HepG2 (cell line): ENCODE data around the gene KRTAP22-2. TPM values are rescaled to one million over a fixed set of nuclear protein-coding genes. Genes with fewer than 3 reads are reported as not detected.

Experiments
- ATAC-seq: fragments of 200-7000 bp; cut with Tn5 transposase; 3 replicates; pipeline ENCODE4 v1.9.1; 2020; ENCODE audit warnings: mild to moderate bottlenecking, moderate library complexity
- BruUV-seq: library from RNA; stranded (reverse); fragments of 400-500 nt; replicated peaks from 2 replicates; lab custom pipeline; 2021; lab: Mats Ljungman, UMichigan
- CTCF ChIA-PET: fragments of 300-600 bp; formaldehyde crosslinking; extraction: SDS; loops from one replicate; lab custom pipeline; 2021; ENCODE audit warnings: low total read pairs, inconsistent platforms, low intra/inter-chr PET ratio; lab: Yijun Ruan, JAX
- POLR2A ChIA-PET: fragments of 350-600 bp; sonication (Branson Sonifier 250); formaldehyde crosslinking; loops from one replicate; lab custom pipeline; 2020; ENCODE audit warnings: antibody characterized with exemption, inconsistent platforms; lab: Yijun Ruan, JAX
- DNase-seq: peaks from one replicate; pipeline ENCODE4 v3.0.0-alpha.2; 2015; ENCODE audit warnings: low spot score
- FAIRE-seq: peaks from 3 replicates; lab custom pipeline; 2011; peaks lifted over from hg19 to GRCh38; lab: Jason Lieb, UNC
- H2AFZ ChIP-seq: one replicate; pipeline ENCODE4 v1.6.1; 2011; ENCODE audit warnings: low read length, inconsistent platforms
- H3K27ac ChIP-seq: fragments of 300-600 bp; 3 replicates; pipeline ENCODE4 v1.8.0; 2011; ENCODE audit warnings: mixed run types, mild to moderate bottlenecking, mixed read lengths, low read length, inconsistent platforms; ENCODE audit not compliant: insufficient read depth; ENCODE audit errors: extremely low read length
- H3K27me3 ChIP-seq, 2 experiments: fragments of 200-600 bp in 1 of 2; 2 replicates in 1 of 2; 3 replicates in 1 of 2; pipeline versions ENCODE4 v1.6.0 to v1.8.0; 2011; ENCODE audit warnings: low read length in 2 of 2, mild to moderate bottlenecking in 2 of 2, moderate library complexity in 2 of 2, inconsistent platforms in 1 of 2; ENCODE audit not compliant: insufficient read depth in 2 of 2, control insufficient read depth in 1 of 2
- H3K36me3 ChIP-seq, 2 experiments: fragments of 200-600 bp in 1 of 2; replicated peaks in 1 of 2; 2 replicates in 1 of 2; 3 replicates in 1 of 2; pipeline versions ENCODE4 v1.5.1 to v1.8.0; 2011; ENCODE audit warnings: low read length in 2 of 2, inconsistent platforms in 1 of 2; ENCODE audit not compliant: insufficient read depth in 2 of 2, control insufficient read depth in 1 of 2
- H3K4me1 ChIP-seq: 2 replicates; pipeline ENCODE4 v1.5.1; 2012; ENCODE audit warnings: low read length, inconsistent platforms; ENCODE audit not compliant: insufficient read depth
- H3K4me2 ChIP-seq: 2 replicates; pipeline ENCODE4 v1.6.0; 2011; ENCODE audit warnings: low read depth, low read length, inconsistent platforms
- H3K4me3 ChIP-seq, 3 experiments: fragments of 200-600 bp in 1 of 3; sonication (generic), shearing (Covaris generic) in 1 of 3; replicated peaks in 1 of 3; 2 replicates each; pipeline ENCODE4 v1.5.1; 2011 to 2016; ENCODE audit warnings: low read length in 3 of 3, inconsistent platforms in 2 of 3, low read depth in 2 of 3, mild to moderate bottlenecking in 2 of 3, control low read depth in 1 of 3, mixed read lengths in 1 of 3; ENCODE audit not compliant: insufficient read depth in 1 of 3
- H3K79me2 ChIP-seq: one replicate; pipeline ENCODE4 v1.6.1; 2011; ENCODE audit warnings: low read length, inconsistent platforms; ENCODE audit not compliant: insufficient read depth
- H3K9ac ChIP-seq: 2 replicates; pipeline ENCODE4 v1.6.0; 2011; ENCODE audit warnings: mild to moderate bottlenecking, low read depth, low read length, inconsistent platforms; ENCODE audit not compliant: insufficient read depth
- H3K9me3 ChIP-seq: 2 replicates; pipeline ENCODE4 v1.5.1; 2012; ENCODE audit warnings: mild to moderate bottlenecking, low read length
- H4K20me1 ChIP-seq: 2 replicates; pipeline ENCODE4 v1.6.0; 2011; ENCODE audit warnings: inconsistent platforms, mild to moderate bottlenecking, low read length, moderate library complexity; ENCODE audit not compliant: insufficient read depth
- BRD4 ChIP-seq: sonication (generic); formaldehyde crosslinking; IDR thresholded peaks from 2 replicates; pipeline ENCODE4 v1.4.0; 2020; ENCODE audit warnings: missing genetic modification reagents
- CBX5 ChIP-seq: sonication (generic); formaldehyde crosslinking; IDR thresholded peaks from 2 replicates; pipeline ENCODE4 v1.4.0; 2020; ENCODE audit warnings: missing genetic modification reagents, borderline replicate concordance
- ETV5 ChIP-seq: IDR thresholded peaks from 2 replicates; pipeline ENCODE4 v1.6.1; 2018; ENCODE audit warnings: missing biosample characterization, missing genetic modification reagents, inconsistent platforms, borderline replicate concordance
- FLYWCH1 ChIP-seq: sonication (generic); formaldehyde crosslinking; IDR thresholded peaks from 2 replicates; pipeline ENCODE4 v1.8.1; 2023; ENCODE audit warnings: mild to moderate bottlenecking, missing genetic modification reagents
- FOXJ3 ChIP-seq: sonication (generic); formaldehyde crosslinking; IDR thresholded peaks from 2 replicates; pipeline ENCODE4 v1.4.0; 2020; ENCODE audit warnings: missing genetic modification reagents, mild to moderate bottlenecking, borderline replicate concordance
- NBN ChIP-seq: fragments of 450-650 bp; conservative IDR thresholded peaks from 2 replicates; pipeline ENCODE4 v1.6.1; 2017
- NFIB ChIP-seq: sonication (generic); formaldehyde crosslinking; IDR thresholded peaks from 2 replicates; pipeline ENCODE4 v1.9.0; 2021; ENCODE audit warnings: missing genetic modification reagents, mild to moderate bottlenecking, borderline replicate concordance
- POGZ ChIP-seq: sonication (generic); formaldehyde crosslinking; IDR thresholded peaks from 2 replicates; pipeline ENCODE4 v1.4.0; 2020; ENCODE audit warnings: mild to moderate bottlenecking, missing genetic modification reagents
- SKIL ChIP-seq: sonication (generic); formaldehyde crosslinking; IDR thresholded peaks from 2 replicates; pipeline ENCODE4 v1.8.0; 2022; ENCODE audit warnings: missing genetic modification reagents, mild to moderate bottlenecking, moderate library complexity, borderline replicate concordance
- SMAD1 ChIP-seq: sonication (generic); formaldehyde crosslinking; IDR thresholded peaks from 2 replicates; pipeline ENCODE4 v1.4.0; 2020; ENCODE audit warnings: missing genetic modification reagents, low read depth, mild to moderate bottlenecking, borderline replicate concordance
- SYNCRIP ChIP-seq: fragments of 200-400 bp; formaldehyde crosslinking; IDR thresholded peaks from 2 replicates; pipeline ENCODE4 v1.6.1; 2018; ENCODE audit warnings: mild to moderate bottlenecking, low read depth, low read length; ENCODE audit not compliant: insufficient read depth
- ZNF367 ChIP-seq: sonication (generic); formaldehyde crosslinking; IDR thresholded peaks from 2 replicates; pipeline ENCODE4 v1.4.0; 2020; ENCODE audit warnings: missing genetic modification reagents, borderline replicate concordance
- ZNF800 ChIP-seq: sonication (generic); formaldehyde crosslinking; IDR thresholded peaks from 2 replicates; pipeline ENCODE4 v1.4.0; 2020; ENCODE audit warnings: missing genetic modification reagents
- WGBS: methylation state at CpG from one replicate; pipeline ENCODE4 v1.1.6; 2017; ENCODE audit warnings: low lambda C conversion rate; 5-methylcytosine and 5-hydroxymethylcytosine counted together
- in situ Hi-C: cut with HindIII; loops from 2 replicates; pipeline ENCODE4 v1.10.0; 2017; ENCODE audit warnings: low pct_unique_long_range_greater_than_20kb; ENCODE audit not compliant: extremely low pct_ligation_motif_present
- intact Hi-C: fragments of 100-400 bp; cut with micrococcal nuclease; formaldehyde crosslinking; loops from one replicate; pipeline ENCODE4 v1.10.0; 2022; ENCODE audit not compliant: unreplicated experiment
- polyA plus RNA-seq, 8 experiments: library from polyadenylated mRNA; depleted of rRNA in 3 of 8; stranded (reverse) in 7 of 8; unstranded in 1 of 8; fragments of >200 nt; fragmentation: Illumina TruSeq in 4 of 8; extraction: Trizol in 4 of 8; gene quantifications; 2 replicates each; pipeline versions ENCODE4 v1.2.1 to v1.2.3, GENCODE V29; 2011 to 2016; ENCODE audit warnings: low read depth in 4 of 8, missing spikeins in 1 of 8, mixed read lengths in 1 of 8; ENCODE audit not compliant: insufficient read depth in 1 of 8
- total RNA-seq, 5 experiments: library from RNA; depleted of rRNA; stranded (reverse); fragments of >200 nt; fragmentation: Illumina TruSeq; extraction: Trizol; gene quantifications; 2 replicates each; pipeline ENCODE4 v1.2.3, GENCODE V29; 2016; ENCODE audit warnings: low read depth in 1 of 5

Gene KRTAP22-2
- total and polyA plus RNA-seq, 2 of the 13 experiments (the other 11 are each of a cell fraction or from before 2014, with no cell fraction given): not detected

GRCh38 chr21:30620522-30620921, 30.3 kb upstream of the KRTAP22-2 start, which contains the start of gene KRTAP20-4:
TSS of gene KRTAP20-4 (plus strand) at chr21:30620627.
- intact Hi-C loops: no loop called here
- Histone ChIP-seq H3K27me3 (no peaks in the 10 kb centered on the region), H3K36me3 (no peaks in the 10 kb centered on the region), H3K9ac (no peak within 1 kb of the TSS), H3K4me3 (no peak within 1 kb of the TSS), H3K79me2 (no peaks in the 10 kb centered on the region), H3K9me3 (peaks cover 83% of the 10 kb centered on the region), H3K27ac (no peak within 1 kb of the TSS), H3K4me1 (no peaks in the 10 kb centered on the region), H3K4me2 (no peak within 1 kb of the TSS), H2AFZ (no peak within 1 kb of the TSS), H4K20me1 (no peaks in the 10 kb centered on the region)
- ChIA-PET CTCF (no interaction called here), POLR2A (no interaction called here)
- ATAC-seq: no peak
- no peak for DNase-seq
- no peak for TF ChIP-seq FOXJ3
- no peak for TF ChIP-seq ZNF800 (CRISPR knock-in tag)
- no peak for TF ChIP-seq ZNF367 (CRISPR knock-in tag)
- no peak for TF ChIP-seq CBX5 (CRISPR knock-in tag)
- no peak for TF ChIP-seq NBN
- no peak for TF ChIP-seq SMAD1
- TF ChIP-seq FLYWCH1: no peak
- TF ChIP-seq BRD4 (CRISPR knock-in tag): no peak
- TF ChIP-seq SKIL (CRISPR knock-in tag): no peak
- TF ChIP-seq SYNCRIP: no peak
- no peak for TF ChIP-seq POGZ (CRISPR knock-in tag)
- TF ChIP-seq ETV5 (CRISPR knock-in tag): no peak
- no peak for TF ChIP-seq NFIB
- WGBS: 2% methylated on average over 3 of the region's 3 CpGs
- BruUV-seq: no TSS peak
- FAIRE-seq: no peak
- in situ Hi-C loops: no loop called here
